Measurements from ENCODE around the gene MOB3B. TPM values are rescaled to one million over a fixed set of nuclear protein-coding genes. Genes with fewer than 3 reads are reported as not detected.

Gene MOB3B
- total and polyA plus RNA-seq, 10 of the 15 experiments (the other 5 are each of a cell fraction or from before 2014, with no cell fraction given): 0.44 to 2.7 (median 0.91) TPM

GRCh38 chr9:27438522-27438921 is 91.1 kb downstream of the MOB3B start:
- no peak overlapping the region for H3K27ac ChIP-seq (ENCODE audit: control insufficient read depth, insufficient read depth)
- POLR2A ChIA-PET: no interaction called here
- no peak overlapping the region for H3K4me3 ChIP-seq
- H3K4me2 ChIP-seq (ENCODE audit: control insufficient read depth, insufficient read depth): no peak overlapping the region
- FAIRE-seq: no peak
- TF ChIP-seq RBBP5 (conservative IDR thresholded peaks at IDR 0.05) (no peak), BCLAF1 (IDR thresholded peaks at IDR 0.05) (no peak), NR2C1 (IDR thresholded peaks at IDR 0.05) (no peak), TCF12 (IDR thresholded peaks at IDR 0.05; ENCODE audit: low read depth, low read length) (no peak), CHD2 (IDR thresholded peaks at IDR 0.05; ENCODE audit: borderline replicate concordance, low read depth, low read length) (no peak), HDAC2 (IDR thresholded peaks at IDR 0.05) (no peak), NBN (IDR thresholded peaks at IDR 0.05) (no peak), TARDBP (IDR thresholded peaks at IDR 0.05; ENCODE audit: borderline replicate concordance) (no peak), ATF7 (IDR thresholded peaks at IDR 0.05; ENCODE audit: low read depth) (no peak), TCF3 (IDR thresholded peaks at IDR 0.05; ENCODE audit: borderline replicate concordance, insufficient read depth, low read depth, low read length) (no peak), STAT1 (conservative IDR thresholded peaks at IDR 0.05) (no peak), ZNF384 (IDR thresholded peaks at IDR 0.05; ENCODE audit: borderline replicate concordance, low read depth, low read length) (no peak), EZH2 (IDR thresholded peaks at IDR 0.05; ENCODE audit: borderline replicate concordance, control insufficient read depth, low read depth, low read length) (no peak), HCFC1 (IDR thresholded peaks at IDR 0.05; ENCODE audit: low read length) (no peak), EGR1 (IDR thresholded peaks at IDR 0.05; ENCODE audit: borderline replicate concordance in 1 of 2, low read depth in 2 of 2, low read length in 2 of 2) (no peak)
- TF ChIP-seq, protein P1, sequence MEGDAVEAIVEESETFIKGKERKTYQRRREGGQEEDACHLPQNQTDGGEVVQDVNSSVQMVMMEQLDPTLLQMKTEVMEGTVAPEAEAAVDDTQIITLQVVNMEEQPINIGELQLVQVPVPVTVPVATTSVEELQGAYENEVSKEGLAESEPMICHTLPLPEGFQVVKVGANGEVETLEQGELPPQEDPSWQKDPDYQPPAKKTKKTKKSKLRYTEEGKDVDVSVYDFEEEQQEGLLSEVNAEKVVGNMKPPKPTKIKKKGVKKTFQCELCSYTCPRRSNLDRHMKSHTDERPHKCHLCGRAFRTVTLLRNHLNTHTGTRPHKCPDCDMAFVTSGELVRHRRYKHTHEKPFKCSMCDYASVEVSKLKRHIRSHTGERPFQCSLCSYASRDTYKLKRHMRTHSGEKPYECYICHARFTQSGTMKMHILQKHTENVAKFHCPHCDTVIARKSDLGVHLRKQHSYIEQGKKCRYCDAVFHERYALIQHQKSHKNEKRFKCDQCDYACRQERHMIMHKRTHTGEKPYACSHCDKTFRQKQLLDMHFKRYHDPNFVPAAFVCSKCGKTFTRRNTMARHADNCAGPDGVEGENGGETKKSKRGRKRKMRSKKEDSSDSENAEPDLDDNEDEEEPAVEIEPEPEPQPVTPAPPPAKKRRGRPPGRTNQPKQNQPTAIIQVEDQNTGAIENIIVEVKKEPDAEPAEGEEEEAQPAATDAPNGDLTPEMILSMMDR (IDR thresholded peaks at IDR 0.05 in 2 of 3, conservative IDR thresholded peaks at IDR 0.05 in 1 of 3; ENCODE audit: control insufficient read depth in 2 of 3, extremely low read depth in 1 of 3, insufficient read depth in 1 of 3, low read depth in 3 of 3, low read length in 3 of 3): no peak
- H3K9ac ChIP-seq (ENCODE audit: control insufficient read depth, insufficient read depth, low read length): no peak overlapping the region
- H4K20me1 ChIP-seq (ENCODE audit: control insufficient read depth, insufficient read depth): no peaks in the 10 kb centered on the region
- intact Hi-C loops (cut with micrococcal nuclease; ENCODE audit: unreplicated experiment) (no loop called here), in situ Hi-C loops (cut with MboI) (no loop called here)
- ATAC-seq: no peak
- H3K27me3 ChIP-seq (replicated peaks in 1 of 2; ENCODE audit: control insufficient read depth in 2 of 2, insufficient read depth in 2 of 2, low read length in 1 of 2): no peaks in the 10 kb centered on the region
- no TSS peak for BruUV-seq (replicated peaks)
- no peak for DNase-seq (ENCODE audit: low read depth, low spot score)
- WGBS (ENCODE audit: insufficient coverage, insufficient replicate concordance, low lambda C conversion rate, missing lambda C conversion rate): 74% methylated on average over 7 of the region's 7 CpGs
- no peaks in the 10 kb centered on the region for H3K36me3 ChIP-seq (ENCODE audit: control insufficient read depth in 2 of 2, insufficient read depth in 2 of 2, low read length in 1 of 2)
- no peak overlapping the region for H2AFZ ChIP-seq (ENCODE audit: control insufficient read depth, low read depth, low read length)
- no peaks in the 10 kb centered on the region for H3K79me2 ChIP-seq (ENCODE audit: control insufficient read depth, insufficient read depth, low read length)
- peaks cover 9% of the 10 kb centered on the region for H3K4me1 ChIP-seq (ENCODE audit: control insufficient read depth, insufficient read depth, low read length)
- SMC1A ChIA-PET (ENCODE audit: uncharacterized antibody, unreplicated experiment): interaction anchor here (1.0 to 2.2 kb wide), 6 partner anchors 10 to 51 kb away, joined by 3 to 7 read pairs (median 4); no protein-coding TSS in a partner anchor
- RAD21 ChIA-PET (ENCODE audit: unreplicated experiment): no interaction called here
- CTCF ChIA-PET: interaction anchor here (0.8 to 1.5 kb wide), 3 partner anchors 56 to 106 kb away, joined by 3 to 5 read pairs (median 4); no protein-coding TSS in a partner anchor
- no peaks in the 10 kb centered on the region; the same call in 1 of the 3 replicates for H3K9me3 ChIP-seq (replicated peaks; ENCODE audit: control insufficient read depth, insufficient read depth, low read length)

All from GM12878 (cell line).